ENCODE results near the gene BABAM2.
A peak's percentile ranks its signal among the peaks of the same experiment; 100 is the strongest.

BABAM2 gene

DNA sequence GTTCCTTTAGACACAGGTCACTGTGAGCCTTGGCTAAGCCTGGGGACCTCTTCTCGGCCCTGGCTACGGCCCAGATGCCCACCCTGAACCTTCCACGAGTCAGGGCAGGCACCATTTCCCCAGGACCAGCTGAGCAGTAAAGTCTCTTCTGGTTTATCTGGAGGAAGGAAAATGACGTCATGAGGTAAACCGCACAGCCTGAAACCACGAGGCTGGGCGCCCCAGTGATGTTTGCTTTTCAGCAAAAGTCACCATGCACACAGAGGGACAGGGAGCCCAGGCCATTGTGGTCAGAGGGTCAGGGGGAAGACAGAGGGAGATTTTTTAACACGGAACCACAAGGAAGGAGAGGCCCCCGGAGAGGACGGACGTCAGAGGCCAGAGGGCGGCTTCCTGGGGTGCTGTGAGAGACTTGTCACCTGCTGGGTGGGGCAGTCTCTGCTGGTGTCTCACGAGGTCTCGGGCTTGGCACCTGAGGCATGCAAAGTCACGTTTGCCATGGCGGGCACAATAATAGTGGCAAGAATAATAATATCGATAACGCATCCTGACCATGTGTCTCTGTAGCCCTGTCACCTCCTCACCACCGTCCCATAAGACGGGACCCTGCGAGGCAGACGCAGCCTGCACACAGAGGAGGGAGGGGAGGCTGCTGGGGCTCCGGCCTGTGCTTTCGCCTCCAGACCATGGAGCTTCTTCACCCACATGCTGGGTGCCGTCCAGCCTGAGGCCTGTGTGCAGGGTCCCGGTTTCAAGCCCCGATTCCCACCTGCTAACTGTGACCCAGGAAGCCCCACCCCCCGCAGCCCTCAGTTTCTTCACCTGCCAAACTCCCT, 468.9 kb downstream of the BABAM2 start:
- Mint-ChIP-seq H3K27ac (peak overlapping the region; percentile 93), H3K9me3 (no peaks in the 10 kb centered on the region), H3K4me3 (peak overlapping the region; percentile 84), H3K36me3 (no peaks in the 10 kb centered on the region), H3K27me3 (peaks cover 1% of the 10 kb centered on the region), H3K4me1 (peaks cover 8% of the 10 kb centered on the region)
- DNase-seq (ENCODE audit: low spot score in 2 of 2), result peak; percentile 58 to 66
- peak; percentile 83 for ATAC-seq (ENCODE audit: low read depth)

DNA sequence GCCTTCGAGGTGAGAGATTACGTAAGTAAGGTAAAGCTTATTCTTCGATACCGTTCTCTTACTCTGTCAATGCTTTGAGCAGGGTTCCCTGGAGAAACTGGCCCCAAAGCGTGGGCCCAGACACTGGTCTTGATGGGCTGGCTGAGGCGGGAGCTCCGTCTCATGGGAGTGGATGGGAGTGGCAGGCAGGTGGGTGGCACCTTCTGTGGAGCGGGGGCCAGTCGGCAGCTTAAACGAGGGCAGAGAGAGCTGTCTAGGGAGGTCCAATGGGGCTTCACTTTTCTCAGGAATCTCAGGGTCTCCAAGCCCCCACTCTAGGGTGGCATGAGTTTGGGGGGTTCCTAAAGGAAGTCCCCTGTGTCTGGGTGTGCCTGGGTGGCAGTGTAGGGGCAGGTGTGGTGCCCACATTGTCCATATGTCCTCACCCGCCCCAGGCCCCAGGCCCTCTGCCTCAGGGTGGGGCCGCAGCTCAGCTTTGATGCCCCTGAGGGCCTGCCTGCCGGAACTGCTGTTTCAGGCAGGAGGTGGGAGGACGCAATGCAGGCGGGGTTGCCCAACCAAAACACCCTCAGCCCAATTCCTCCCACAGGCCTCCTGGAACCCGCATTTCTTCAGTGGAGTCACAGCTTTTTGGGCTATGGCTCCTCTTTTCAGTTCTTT, 469.7 kb downstream of the BABAM2 start:
- ATAC-seq (ENCODE audit: low read depth) (no peak), DNase-seq (ENCODE audit: low spot score in 2 of 2) (no peak)
- no peaks in the 10 kb centered on the region for H3K9me3 Mint-ChIP-seq
- peak overlapping the region; percentile 93 for H3K27ac Mint-ChIP-seq
- peaks cover 8% of the 10 kb centered on the region for H3K4me1 Mint-ChIP-seq
- no peaks in the 10 kb centered on the region for H3K36me3 Mint-ChIP-seq
- peaks cover 3% of the 10 kb centered on the region for H3K27me3 Mint-ChIP-seq
- H3K4me3 Mint-ChIP-seq, result peak overlapping the region; percentile 24

DNA sequence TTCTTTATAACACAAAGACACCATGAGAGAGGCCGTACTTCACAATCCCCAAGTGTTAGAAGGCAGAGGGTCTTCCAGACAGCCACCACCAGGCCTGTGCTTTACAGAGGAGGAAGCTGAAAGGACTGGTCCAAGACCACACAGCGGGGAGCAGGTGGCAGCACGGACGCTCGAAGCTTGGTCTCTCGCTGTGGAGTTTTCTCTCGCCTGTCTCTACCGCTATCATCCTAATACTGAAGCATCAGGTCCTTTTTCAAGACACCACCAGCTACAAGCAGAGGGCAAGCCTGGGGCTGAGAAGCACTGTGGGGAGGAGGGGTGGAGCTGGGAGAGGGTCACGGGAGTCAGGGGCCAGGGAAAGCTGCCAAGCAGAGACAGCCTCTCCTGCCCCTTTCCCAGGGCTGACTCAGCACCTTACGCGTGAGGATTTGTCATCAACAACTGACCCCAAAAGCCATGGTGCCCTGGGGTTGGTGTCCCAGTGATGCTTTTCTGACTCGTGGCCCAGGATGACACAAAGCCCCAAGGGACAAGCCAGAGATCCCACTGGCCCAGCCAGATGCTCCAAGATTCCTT, 470.3 kb downstream of the BABAM2 start:
- no peaks in the 10 kb centered on the region for H3K9me3 Mint-ChIP-seq
- no peaks in the 10 kb centered on the region for H3K36me3 Mint-ChIP-seq
- ATAC-seq (ENCODE audit: low read depth) (no peak), DNase-seq (ENCODE audit: low spot score in 2 of 2) (no peak)
- H3K4me1 Mint-ChIP-seq, result peaks cover 8% of the 10 kb centered on the region
- peak overlapping the region; percentile 24 for H3K4me3 Mint-ChIP-seq
- H3K27ac Mint-ChIP-seq, result peak overlapping the region; percentile 93
- H3K27me3 Mint-ChIP-seq, result peaks cover 3% of the 10 kb centered on the region

DNA sequence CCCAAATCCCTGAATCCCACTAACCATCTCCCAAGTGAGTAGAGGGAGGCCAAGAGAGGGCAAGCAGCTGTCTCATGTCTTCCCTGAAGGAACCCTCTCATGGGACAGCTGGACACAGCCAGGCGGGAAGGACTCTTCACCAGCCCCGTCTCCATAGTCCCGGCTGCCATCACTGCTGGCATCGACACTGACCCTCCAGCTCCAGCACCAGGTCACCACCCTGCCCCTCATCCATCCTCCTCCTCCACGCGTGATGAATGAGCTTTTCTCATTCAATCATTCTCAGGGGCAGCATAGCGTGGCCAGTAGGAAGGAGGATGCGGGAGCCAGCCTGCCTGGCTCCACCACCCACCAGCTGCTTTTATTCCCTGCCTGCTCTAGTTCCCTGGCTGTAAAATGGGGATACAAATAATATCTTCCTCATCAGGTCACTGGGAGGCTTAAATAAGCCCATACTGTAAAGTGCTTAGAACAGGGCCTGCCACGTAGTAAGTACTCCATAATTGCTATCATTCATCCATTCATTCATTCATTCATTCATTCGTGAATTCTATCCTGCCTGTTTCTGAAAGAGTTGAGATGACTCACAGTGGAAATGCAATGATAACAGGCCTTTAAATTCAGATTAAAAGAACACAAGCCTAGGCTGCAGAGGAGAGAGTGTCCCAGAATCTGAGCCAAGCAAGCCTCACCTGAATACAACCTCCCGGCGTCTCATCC, 471.6 kb downstream of the BABAM2 start:
- H3K27me3 Mint-ChIP-seq, result peaks cover 4% of the 10 kb centered on the region
- ATAC-seq (ENCODE audit: low read depth) (no peak), DNase-seq (ENCODE audit: low spot score in 2 of 2) (no peak)
- H3K9me3 Mint-ChIP-seq, result no peaks in the 10 kb centered on the region
- H3K27ac Mint-ChIP-seq, result no peak overlapping the region
- peaks cover 10% of the 10 kb centered on the region for H3K4me1 Mint-ChIP-seq
- no peak overlapping the region for H3K4me3 Mint-ChIP-seq
- no peaks in the 10 kb centered on the region for H3K36me3 Mint-ChIP-seq

- Mint-ChIP-seq H3K36me3 (no peaks in the 10 kb centered on the region), H3K4me3 (no peak overlapping the region), H3K4me1 (peaks cover 10% of the 10 kb centered on the region), H3K27ac (no peak overlapping the region), H3K9me3 (no peaks in the 10 kb centered on the region), H3K27me3 (peaks cover 6% of the 10 kb centered on the region)
- ATAC-seq (ENCODE audit: low read depth) (no peak), DNase-seq (ENCODE audit: low spot score in 2 of 2) (no peak)
Measured at GRCh38 chr2:28362991-28363521, 472.5 kb downstream of the BABAM2 start.

GRCh38 chr2:28363686-28364280, 473.3 kb downstream of the BABAM2 start:
- H3K4me1 Mint-ChIP-seq, result peaks cover 9% of the 10 kb centered on the region
- DNase-seq (ENCODE audit: low spot score in 2 of 2) (no peak), ATAC-seq (ENCODE audit: low read depth) (no peak)
- no peak overlapping the region for H3K4me3 Mint-ChIP-seq
- peak overlapping the region; percentile 50 for H3K27ac Mint-ChIP-seq
- H3K9me3 Mint-ChIP-seq, result no peaks in the 10 kb centered on the region
- peaks cover 6% of the 10 kb centered on the region for H3K27me3 Mint-ChIP-seq
- H3K36me3 Mint-ChIP-seq, result no peaks in the 10 kb centered on the region

DNA sequence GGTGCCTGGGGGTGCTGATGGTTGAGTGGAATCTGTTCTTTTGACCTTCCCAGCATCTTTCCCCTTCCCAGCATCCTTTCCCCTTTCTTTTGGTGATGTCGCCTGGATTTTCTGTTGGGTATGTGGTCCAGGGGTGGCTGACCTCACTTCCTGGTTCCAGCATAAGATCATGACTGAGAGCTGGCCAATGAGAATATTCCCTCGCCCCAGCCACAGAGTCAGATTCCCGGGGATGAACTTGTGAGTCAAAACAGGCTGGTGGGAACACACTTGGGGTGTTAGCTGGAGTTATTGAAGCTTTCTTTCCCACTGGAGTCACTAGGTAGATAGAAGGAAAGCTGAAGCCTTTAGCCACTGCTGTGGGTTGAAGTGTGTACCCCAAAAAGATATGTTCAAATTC, 474.1 kb downstream of the BABAM2 start:
- Mint-ChIP-seq H3K27me3 (peaks cover 10% of the 10 kb centered on the region), H3K36me3 (no peaks in the 10 kb centered on the region), H3K27ac (no peak overlapping the region), H3K9me3 (no peaks in the 10 kb centered on the region), H3K4me3 (no peak overlapping the region), H3K4me1 (peaks cover 2% of the 10 kb centered on the region)
- DNase-seq (ENCODE audit: low spot score in 2 of 2), result no peak
- no peak for ATAC-seq (ENCODE audit: low read depth)

GRCh38 chr2:28365158-28365557, 474.6 kb downstream of the BABAM2 start:
- H3K27ac Mint-ChIP-seq, result no peak overlapping the region
- no peaks in the 10 kb centered on the region for H3K36me3 Mint-ChIP-seq
- no peak overlapping the region for H3K4me3 Mint-ChIP-seq
- no peak for ATAC-seq (ENCODE audit: low read depth)
- H3K27me3 Mint-ChIP-seq, result peaks cover 10% of the 10 kb centered on the region
- no peak for DNase-seq (ENCODE audit: low spot score in 2 of 2)
- peaks cover 2% of the 10 kb centered on the region for H3K4me1 Mint-ChIP-seq
- H3K9me3 Mint-ChIP-seq, result no peaks in the 10 kb centered on the region

- Mint-ChIP-seq H3K4me3 (no peak overlapping the region), H3K9me3 (no peaks in the 10 kb centered on the region), H3K27ac (no peak overlapping the region), H3K27me3 (peaks cover 12% of the 10 kb centered on the region), H3K36me3 (no peaks in the 10 kb centered on the region), H3K4me1 (peaks cover 2% of the 10 kb centered on the region)
- no peak for ATAC-seq (ENCODE audit: low read depth)
- DNase-seq (ENCODE audit: low spot score in 2 of 2), result no peak
Measured at GRCh38 chr2:28366149-28366495, 475.6 kb downstream of the BABAM2 start.

DNA sequence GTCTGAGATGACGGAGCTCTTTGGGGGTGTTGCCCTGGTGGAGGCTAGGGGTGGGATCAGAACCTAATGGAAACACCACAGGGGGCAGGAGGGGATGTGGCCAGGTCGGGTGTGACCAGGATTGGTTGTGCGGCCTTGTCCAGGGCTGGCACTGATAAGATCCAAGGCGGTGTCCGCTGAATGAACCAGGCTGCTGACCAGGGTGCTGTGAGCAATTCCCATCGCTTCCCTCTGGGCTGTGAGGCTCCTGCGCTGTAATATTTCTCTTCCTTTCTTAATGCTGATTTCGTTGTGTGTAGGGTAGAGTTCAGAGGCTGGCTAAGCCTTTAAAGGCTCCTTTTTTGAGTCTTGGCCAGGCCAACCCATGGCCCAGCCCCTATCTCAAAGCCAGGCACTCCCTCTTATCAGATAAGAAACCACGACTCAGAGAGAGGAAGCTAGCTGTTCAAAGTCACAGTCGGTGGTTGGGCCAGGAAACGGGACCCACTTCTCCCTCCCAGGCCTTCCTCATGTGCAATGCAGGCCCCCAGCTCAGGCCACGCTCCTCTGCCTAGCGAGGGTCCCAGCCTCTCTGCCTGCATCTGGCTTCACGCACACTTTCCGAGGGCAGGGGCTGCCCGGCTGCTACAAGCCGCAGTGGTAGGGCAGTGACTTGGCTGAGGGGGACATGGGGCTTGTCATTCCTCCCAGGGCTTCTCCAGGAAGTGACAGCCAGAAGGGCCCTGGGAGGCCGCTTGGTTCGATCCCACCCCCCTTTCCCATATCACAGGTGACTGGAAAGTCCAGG, 476.2 kb downstream of the BABAM2 start:
- no peak overlapping the region for H3K4me3 Mint-ChIP-seq
- H3K9me3 Mint-ChIP-seq, result no peaks in the 10 kb centered on the region
- DNase-seq (ENCODE audit: low spot score in 2 of 2) (no peak), ATAC-seq (ENCODE audit: low read depth) (peak; percentile 53)
- H3K36me3 Mint-ChIP-seq, result no peaks in the 10 kb centered on the region
- H3K27ac Mint-ChIP-seq, result no peak overlapping the region
- peaks cover 2% of the 10 kb centered on the region for H3K4me1 Mint-ChIP-seq
- peaks cover 12% of the 10 kb centered on the region for H3K27me3 Mint-ChIP-seq

GRCh38 chr2:28367667-28368356, 477.3 kb downstream of the BABAM2 start:
- Mint-ChIP-seq H3K4me1 (peaks cover 2% of the 10 kb centered on the region), H3K27ac (no peak overlapping the region), H3K36me3 (no peaks in the 10 kb centered on the region), H3K9me3 (peaks cover 1% of the 10 kb centered on the region), H3K27me3 (peaks cover 14% of the 10 kb centered on the region), H3K4me3 (no peak overlapping the region)
- DNase-seq (ENCODE audit: low spot score in 2 of 2) (no peak), ATAC-seq (ENCODE audit: low read depth) (no peak)

GRCh38 chr2:28368357-28368798, 477.8 kb downstream of the BABAM2 start:
- DNase-seq (ENCODE audit: low spot score in 2 of 2) (no peak), ATAC-seq (ENCODE audit: low read depth) (no peak)
- peaks cover 14% of the 10 kb centered on the region for H3K27me3 Mint-ChIP-seq
- H3K4me1 Mint-ChIP-seq, result peaks cover 2% of the 10 kb centered on the region
- no peaks in the 10 kb centered on the region for H3K36me3 Mint-ChIP-seq
- H3K4me3 Mint-ChIP-seq, result no peak overlapping the region
- no peak overlapping the region for H3K27ac Mint-ChIP-seq
- peaks cover 1% of the 10 kb centered on the region for H3K9me3 Mint-ChIP-seq

Data from memory B cell (primary cell).